Activated CD8-positive, alpha-beta memory T cell treated with anti-CD3 and anti-CD28 coated beads, Interleukin-2, amount 50 U/mL, for 4 hours (primary cell): Measurements from ENCODE around the gene BMI1.
"Not testable (repeated sequence)": the region's sequence is repeated elsewhere in the genome, so short reads cannot be mapped to it uniquely, and the experiment has no call there.

ENCODE experiments used
- DNase-seq: peaks from one replicate; pipeline ENCODE4 v3.0.0-alpha.2; 2020

BMI1 gene

DNA sequence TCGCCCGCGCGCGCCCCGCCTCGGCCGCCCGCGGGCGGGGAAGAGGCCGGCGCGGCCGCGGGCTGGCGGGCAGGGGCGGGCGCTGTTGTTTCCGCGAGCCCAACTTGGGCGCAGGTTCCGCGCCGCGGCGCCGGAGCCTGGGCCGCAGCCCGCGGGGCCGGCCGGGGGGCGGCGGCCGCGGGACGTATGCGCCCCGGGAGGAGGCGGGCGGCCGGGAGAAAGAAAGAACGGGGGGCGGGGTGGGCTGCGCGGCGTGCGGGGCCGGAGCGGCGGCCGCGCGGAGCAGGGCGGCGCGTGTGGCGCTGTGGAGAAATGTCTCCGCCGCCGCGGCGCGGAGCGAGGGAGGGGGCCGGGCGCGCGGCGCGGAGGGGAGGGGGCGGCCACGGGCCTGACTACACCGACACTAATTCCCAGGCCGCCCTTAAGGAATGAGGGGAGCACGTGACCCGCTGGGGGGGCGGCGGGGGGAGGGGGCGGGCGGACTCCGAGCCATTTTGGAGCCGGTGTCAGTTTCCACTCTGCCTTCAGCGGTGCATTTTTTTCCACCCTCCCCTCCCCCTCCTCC, at the start of gene BMI1:
BMI1 (plus strand) TSS at position 509 of the 565 bp plus-strand sequence. CDS start 5,351 bp downstream, outside the sequence.
- peak; percentile 68 for DNase-seq

DNA sequence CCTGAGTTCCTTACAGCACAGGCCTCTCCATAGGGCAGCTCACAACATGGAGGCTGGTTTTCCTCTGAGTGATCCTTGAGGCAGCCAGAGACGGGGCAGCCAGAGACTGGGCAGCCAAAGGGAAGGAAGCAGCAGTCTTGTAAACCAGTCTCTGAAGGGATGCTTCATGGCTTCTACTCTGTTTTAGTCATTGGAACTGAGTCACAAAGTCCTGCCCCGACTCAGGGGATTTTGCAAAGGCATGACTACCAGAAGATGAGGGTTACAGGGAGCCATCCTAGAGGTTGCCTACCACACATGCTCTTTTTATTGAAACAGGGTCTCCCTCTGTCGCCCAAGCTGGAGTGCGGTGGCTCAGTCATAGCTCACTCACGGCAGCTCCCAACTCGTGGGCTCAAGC, 49.1 kb upstream of the BMI1 start:
- DNase-seq = no peak

DNA sequence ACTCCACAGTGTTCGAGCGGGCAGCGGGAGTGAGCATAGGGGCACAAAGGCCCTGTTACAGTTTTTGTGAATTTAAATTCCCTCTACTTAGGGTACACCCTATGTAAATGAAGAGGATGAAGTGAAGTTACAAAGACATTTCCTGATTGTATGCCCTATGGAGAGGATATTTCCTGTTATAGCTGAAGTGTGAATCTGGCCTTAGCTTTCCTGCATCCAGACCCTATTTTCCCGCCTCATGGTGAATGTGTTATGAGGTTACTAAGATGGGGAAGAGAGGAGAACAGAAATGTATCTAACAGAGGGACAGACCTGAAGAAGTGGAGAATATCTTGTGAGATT, 42.5 kb upstream of the BMI1 start:
- no peak for DNase-seq

DNA sequence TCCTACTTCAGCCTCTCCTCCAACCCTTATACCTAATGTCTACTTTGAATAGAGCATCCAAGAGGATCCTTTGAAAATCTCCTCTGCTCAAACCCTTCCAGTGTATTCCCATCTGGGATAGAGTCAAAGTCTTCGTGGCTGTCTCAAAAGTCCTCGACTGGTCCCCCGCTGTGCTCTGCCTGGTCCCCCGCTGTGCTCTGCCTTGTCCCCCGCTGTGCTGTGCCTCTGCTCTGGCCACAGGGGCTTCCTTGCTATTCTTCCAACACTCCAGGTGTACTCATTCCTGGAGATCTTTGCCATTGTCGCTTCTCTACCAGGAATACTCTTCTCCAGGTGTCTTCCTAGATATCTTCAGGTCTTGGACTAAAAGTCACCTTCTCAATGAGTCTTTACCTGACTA, 40.8 kb upstream of the BMI1 start:
- DNase-seq = no peak

DNA sequence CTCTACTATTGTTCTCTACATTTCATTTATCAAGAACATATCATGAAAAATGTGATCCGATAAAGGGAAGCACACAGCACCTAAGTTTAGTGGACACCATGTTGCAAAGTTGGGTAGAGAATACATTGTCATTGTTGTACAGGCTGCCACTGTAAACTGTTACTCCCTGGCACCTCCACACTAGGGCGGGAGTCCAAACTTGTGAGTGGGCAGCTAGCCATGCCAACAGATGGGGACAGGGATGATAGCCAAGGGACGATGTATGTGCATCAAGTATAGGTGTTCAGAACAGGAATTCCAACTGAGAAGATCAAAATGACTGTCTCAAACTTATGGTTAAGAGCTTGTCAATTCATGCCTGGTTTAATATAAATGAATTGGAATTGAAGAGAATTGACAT, 35.8 kb upstream of the BMI1 start:
- no peak for DNase-seq

DNA sequence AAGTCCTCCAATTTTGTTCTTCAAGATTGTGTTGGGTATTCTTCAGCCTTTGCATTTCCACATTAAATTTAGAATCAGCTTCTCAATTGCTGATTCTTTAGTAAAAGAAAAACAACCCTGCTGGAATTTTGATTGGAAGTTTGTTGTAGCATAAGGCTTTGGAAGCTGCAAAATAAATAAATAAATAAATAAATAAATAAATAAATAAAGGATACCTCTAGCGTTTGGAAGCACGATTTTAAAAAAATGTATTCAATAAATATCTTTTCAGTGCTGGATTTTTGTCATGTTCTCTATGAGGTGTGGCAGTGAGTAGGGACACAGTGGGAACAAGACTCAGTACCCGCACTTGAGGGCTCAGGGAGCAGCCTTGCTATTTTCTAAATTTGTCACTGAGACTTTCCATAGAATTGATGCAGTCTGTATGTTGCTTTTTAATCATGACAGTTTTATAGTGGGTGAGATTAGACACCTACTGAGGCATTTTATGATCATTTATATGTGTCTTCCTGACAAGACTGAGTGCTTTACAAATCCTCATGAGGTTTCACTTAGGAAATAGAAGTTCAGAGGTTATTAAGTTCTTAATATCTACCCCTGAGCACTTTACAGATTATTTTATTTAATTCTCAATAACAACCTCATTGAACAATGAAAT, 27.0 kb upstream of the BMI1 start:
- no peak for DNase-seq

DNA sequence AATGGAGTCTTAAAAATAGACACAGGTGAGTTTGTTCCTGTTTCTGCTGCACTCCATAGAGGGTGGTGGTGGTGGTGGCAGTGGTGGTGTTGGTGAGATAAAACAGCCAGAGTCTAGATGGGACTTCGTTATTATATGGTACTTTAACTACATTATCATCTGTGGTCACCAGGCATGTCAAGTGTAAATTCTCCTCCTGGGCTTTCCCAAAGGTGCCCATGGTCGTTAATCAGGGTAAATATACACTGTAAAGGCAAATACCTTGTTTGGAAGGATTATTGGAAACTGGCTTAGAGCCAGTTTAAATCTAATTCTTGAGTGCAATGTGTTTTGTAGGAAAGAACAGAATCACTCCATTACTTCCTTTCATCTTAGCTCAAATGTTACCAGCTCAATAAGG, 26.2 kb upstream of the BMI1 start:
- DNase-seq = no peak

DNA sequence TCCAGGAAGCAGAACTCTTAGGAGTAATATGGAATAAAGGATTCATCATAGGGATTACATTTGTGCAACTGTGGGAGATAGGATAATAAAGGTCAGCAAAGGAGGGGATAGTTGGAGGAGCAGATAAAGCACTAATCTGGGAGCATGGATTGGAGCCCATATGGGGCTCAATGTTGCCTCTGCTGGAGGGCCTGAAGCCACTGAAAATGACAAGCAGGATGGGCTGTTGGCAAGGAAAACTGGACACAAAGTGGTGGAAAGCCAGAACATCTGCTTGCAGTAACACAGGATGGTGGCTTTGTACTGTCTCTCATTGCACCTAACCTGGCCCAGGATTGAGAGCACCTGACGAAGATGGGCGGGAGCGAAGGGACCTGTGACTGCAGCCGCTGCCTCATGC, 19.7 kb upstream of the BMI1 start:
- DNase-seq = no peak

DNA sequence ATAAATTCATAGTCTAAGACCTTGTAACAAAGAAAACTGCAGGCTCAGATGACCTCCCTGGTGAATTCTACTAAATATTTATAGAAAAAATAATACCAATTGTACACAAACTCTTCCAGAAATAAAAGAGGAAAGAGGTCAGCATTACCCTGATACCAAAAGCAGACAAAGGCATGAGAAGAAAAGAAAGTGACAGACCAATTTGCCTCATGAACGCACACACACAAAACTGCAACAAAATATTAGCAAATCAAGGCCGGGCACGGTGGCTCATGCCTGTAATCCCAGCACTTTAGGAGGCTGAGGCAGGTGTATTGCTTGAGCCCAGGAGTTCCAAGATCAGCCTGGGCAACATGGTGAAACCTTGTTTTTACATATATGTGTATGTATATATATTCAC, 17.4 kb upstream of the BMI1 start:
- no peak for DNase-seq

DNA sequence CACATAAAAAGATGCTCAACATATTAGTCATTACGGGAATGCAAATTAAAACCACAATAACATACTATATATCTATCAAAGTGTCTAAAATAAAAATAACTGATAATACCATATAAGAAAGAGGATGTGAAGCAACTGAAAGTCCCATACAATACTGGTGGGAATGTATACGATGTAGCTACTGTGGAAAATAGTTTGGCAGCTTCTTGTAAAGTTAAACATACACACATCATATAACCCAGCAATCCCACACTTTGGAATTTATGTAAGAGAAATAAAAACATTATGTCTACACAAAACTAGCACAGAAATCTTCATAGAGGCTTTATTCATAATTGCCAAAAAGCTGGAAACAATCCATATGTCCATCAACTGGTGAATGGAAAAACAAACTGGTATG, 15.2 kb upstream of the BMI1 start:
- DNase-seq = no peak

DNA sequence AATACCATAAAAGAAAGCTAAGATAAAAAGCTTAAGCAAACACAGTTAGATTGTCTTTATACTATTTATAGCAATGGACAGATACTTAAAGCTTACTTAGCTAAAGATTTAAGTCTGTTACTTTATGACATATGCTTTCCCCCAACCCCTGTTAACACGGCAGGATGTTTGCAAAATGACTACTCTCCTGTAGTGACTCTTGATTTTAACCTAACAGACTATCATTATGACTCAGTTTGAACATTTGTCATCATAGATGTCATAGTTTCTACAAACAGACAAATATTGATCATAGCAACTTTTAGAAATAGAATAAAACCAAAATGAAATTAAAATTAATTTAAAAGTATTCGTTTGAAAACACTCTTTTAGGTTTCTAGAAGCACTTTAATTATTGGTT, 12.5 kb upstream of the BMI1 start:
- DNase-seq = no peak

DNA sequence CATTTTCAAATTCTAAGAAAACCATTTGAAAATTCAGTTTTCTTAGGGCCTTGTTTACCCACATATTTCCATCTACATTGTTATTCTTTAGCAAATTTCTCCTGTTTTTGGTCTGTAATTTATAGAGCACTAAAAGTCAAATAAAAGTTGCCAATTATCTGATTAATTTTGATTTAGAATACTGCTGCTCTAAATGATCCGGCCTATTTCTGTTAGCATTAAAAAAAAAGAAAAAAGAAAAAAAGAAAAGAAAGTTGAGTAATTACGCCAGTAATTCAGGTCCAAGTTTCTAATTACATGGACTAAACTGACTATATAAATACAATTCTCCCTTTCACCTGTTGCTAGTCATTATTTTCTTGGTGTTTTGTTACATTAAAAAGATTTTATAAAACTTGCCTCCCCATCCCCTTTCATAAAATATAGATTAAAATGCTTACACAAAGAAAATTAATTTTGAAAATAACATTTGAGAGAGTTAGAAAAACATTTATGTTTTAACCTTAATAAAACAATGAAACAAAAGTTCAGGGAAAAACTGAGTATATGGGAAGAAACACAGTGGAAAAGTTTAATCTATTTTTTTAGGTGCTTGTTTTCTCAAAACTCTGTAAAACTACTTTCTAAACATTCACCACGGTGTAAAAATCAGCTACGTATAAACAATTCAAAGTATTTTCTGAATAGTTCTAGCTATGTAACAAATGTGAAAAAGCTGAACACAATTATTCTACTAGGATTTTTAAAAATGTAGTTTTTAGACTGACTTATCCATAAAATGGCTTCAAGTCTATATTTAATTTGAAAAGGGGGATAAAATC, 11.5 kb upstream of the BMI1 start:
- no peak for DNase-seq

DNA sequence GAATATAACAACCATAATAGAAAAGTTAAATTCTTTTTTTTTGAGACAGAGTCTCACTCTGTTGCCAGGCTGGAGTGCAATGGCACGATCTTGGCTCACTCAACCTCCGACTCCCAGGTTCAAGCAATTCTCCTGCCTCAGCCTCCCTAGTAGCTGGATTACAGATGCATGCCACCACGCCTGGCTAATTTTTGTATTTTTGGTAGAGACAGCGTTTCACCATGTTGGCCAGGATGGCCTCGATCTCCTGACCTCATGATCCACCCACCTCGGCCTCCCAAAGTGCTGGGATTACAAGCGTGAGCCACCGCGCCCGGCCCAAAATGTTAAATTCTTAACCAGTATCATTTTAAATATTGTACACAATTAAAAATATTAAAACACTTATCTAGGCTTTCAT, 10.9 kb upstream of the BMI1 start:
- not testable (repeated sequence) for DNase-seq

DNA sequence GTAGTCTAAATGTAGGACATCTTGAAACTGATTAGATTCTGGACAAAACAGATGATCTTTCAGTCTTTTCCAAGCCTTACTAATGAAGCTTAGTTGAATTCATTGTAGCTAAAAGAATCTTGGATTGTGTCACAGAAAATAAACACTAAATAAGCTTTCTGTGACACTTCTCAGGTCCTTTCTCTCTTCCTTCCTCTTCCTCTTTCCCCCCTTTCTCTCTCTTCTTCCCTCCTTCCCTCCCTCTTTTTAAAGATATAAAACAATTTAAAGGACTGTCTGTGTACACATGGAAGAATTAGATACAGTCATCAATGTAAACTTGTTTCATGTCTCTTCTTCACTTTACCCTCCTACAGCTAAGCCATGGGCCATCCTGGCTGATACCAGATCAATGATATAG, 10.0 kb upstream of the BMI1 start:
- DNase-seq = no peak

DNA sequence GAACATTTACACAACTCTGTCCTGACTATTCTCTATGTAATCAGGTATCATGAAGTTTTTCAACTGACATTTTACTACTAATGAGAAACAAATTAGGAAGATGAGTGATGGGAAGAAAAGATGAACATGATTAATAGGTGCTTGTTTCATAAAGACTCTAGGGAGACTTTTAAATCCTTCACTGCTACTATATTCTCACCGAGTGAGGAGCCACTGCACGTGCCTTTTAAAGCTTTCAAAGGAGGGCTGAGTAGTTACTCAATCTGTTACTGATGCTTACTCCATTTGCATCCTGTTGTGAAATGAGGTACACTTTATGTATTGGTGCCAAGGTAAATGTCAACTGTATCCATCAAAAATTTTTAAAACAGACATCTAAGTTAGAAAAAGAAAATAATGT, 6.0 kb upstream of the BMI1 start:
- DNase-seq = no peak

DNA sequence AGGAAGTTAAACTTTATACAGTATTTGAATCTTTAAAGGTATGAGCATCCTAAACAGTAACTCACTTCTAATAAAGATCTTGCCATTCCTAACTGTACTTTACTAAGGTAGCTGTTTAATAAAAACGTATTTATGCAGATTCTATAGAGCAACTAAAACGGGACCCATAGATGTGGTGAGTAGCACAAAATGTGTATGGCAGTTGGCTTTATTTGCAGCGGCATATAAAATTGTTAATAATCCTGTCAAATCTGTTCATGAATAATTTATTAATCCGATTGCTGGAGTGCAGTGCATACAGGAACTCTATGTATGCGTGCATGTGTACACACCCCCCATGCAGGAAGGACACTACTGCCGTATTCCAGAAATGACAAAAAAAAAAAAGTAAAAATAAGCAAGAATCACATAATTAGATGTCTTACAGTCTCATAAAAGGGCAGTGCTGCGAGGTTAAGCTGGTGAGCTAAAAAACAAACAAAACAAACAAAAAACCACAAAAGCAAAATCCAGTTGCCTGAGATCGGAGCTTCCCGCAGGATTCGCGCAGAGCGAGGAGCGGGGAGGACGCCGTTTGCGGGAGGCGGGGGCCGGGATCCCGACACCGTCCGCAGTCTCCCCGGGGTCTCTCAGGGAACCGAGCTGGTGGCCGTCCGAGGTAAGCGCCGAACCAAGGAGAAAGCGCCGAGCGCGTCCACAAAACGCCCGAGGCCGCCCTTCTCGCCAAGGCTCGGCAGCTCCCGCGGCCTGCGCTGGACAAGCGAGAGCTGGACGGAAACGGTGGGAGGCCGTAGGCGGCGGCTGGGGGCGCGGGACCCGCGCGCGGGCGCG, 5.2 kb upstream of the BMI1 start:
- DNase-seq = no peak

DNA sequence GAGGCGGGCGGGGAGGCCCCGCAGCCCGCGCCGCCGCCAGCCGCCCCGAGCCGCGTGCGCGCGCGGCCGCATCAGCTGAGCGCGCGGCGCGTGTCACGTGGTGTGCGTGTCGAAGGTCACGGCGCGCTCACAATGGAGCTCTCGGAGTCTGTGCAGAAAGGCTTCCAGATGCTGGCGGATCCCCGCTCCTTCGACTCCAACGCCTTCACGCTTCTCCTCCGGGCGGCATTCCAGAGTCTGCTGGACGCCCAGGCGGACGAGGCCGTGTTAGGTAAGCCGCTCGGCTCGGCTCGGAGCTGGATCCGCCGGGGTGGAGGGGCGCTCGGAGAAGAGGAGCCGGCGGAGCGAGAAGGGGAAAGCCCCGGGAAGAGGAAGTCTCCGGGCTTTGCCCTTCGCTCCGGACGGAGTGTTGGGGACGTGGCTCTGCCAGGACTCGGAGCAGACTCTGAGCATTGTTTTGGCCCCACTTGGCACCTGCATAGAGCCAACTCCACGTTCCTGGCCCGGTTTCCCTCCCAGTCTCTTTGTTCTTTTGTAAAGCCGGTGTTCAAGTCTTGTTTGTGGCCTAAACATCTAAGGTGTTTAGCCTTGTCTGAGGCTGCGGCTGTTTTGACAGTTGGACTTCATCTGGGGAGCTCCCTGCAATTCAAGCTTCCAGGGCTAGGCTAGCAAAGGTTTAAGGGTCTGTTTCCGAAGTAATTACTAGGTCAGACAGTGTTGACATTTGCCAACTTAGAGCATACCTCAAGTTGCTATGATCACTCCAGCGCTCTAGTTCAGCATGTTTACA, 4.4 kb upstream of the BMI1 start, which contains the start of gene COMMD3:
COMMD3 (plus strand) TSS at position 103 of the 790 bp plus-strand sequence; CDS start at position 133, 30 bp downstream.
- peak; percentile 78 for DNase-seq

DNA sequence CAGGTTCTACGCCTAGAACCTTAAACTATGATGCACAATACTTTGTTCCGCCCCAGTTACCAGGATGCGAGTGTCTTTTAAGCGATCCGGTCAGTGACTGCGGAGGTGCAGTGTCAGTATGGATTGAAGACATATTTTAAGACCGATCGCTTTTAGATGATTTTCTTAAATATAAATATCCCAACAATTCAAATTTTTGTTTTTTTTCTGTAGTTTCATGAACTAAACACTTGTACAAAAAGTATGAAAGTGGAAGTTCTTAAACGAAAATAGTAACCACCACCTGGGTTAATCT, 3.9 kb upstream of the BMI1 start:
- DNase-seq = no peak

DNA sequence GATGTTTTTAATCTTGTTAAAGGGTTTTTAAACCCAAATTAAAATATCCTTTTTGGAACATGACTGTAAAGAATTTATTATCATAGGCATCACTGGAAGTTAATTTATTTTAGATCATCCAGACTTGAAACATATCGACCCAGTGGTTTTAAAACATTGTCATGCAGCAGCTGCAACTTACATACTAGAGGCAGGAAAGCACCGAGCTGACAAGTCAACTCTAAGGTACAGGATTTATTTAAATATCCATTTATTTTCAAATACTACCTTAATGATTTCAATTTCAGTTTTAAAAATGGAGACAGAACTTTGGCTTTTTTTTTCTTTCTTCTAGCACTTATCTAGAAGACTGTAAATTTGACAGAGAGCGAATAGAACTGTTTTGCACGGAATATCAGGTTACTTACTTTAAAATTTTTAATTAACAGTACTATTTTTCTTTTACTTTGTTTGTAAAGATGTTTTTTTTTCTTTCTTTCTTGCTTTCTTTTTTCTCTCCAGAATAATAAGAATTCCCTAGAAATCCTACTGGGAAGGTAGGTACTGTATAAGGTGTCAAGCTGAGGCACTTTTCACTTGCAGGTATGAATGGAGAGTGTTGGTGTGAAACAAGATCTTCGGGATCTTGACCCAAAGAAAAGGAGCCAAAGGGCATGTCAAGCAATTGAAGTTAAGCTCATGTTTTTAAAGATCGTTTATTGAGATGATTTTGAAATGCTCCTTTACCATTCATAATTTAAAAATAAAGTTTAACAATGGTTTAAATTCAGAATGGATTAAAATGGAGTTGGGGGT, 2.9 kb upstream of the BMI1 start:
- DNase-seq = no peak

DNA sequence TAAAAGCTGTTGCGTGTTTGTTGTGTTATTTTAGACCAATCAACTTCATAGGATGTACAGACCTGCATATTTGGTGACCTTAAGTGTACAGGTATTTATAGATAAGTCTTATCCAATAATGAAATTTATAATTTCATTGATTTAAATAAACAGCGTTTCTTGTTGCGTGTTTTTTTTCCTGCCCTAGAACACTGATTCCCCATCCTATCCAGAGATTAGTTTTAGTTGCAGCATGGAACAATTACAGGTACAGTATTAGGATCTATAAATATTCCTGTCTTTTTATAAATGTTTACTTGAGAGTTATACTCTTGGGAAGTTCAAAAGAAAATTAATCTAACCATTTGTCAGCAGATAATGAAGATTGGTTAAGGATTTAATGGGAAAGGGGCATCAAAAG, 2.1 kb upstream of the BMI1 start:
- no peak for DNase-seq

DNA sequence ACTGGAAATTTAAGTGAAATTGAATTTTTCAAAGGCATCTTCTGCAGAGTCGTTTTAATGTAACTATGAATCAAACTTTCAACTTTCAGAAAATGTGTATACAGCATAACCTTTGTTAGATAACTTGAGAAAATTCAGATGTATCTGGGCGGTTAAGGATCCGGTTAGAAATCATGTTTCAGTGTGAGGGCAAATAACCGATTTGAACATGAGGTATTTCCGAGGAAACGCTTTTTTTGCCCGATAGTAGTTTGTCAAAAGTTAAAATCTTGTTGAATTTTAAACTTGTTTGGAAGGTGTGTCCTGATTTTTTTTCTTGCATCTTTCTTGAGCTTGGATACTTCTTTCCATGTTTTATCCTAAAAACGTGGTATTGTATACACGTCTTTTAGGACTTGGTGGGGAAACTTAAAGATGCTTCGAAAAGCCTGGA, 1.3 kb upstream of the BMI1 start:
- DNase-seq = no peak
